GM18951 (cell line): ENCODE measurements around the gene UNC119.

Experiments
- POLR2A ChIP-seq: IDR thresholded peaks from 4 replicates; pipeline ENCODE4 v1.6.1; 2011; ENCODE audit warnings: mild to moderate bottlenecking; ENCODE audit not compliant: insufficient read length, insufficient read depth; ENCODE audit errors: extremely low read depth
- in situ Hi-C: fragments of 300-500 bp; cut with MboI; formaldehyde crosslinking; loops from one replicate; pipeline ENCODE4 v1.12.0; 2022; ENCODE audit warnings: low sequenced_read_pairs, mixed read lengths, inconsistent platforms; ENCODE audit not compliant: unreplicated experiment

Gene UNC119

GRCh38 chr17:28503420-28503819 is 49.0 kb downstream of the UNC119 start:
- in situ Hi-C loops = loop anchor here (5.0 kb wide), 1 partner anchor 34 kb away; no protein-coding TSS in a partner anchor

GRCh38 chr17:28501421-28502284 is 50.8 kb downstream of the UNC119 start:
- no peak for TF ChIP-seq POLR2A
- in situ Hi-C loops = loop anchor here (5.0 kb wide), 1 partner anchor 36 kb away; no protein-coding TSS in a partner anchor

More at GRCh38 chr17:28503420-28503819, 49.0 kb downstream of the UNC119 start:
- TF ChIP-seq POLR2A = no peak

GRCh38 chr17:28500712-28501379 is 51.6 kb downstream of the UNC119 start:
- in situ Hi-C loops = loop anchor here (5.0 kb wide), 1 partner anchor 36 kb away; no protein-coding TSS in a partner anchor
- peak; percentile 44 for TF ChIP-seq POLR2A

GRCh38 chr17:28499684-28500357 is 52.6 kb downstream of the UNC119 start:
- in situ Hi-C loops = loop anchor here (5.0 kb wide), 1 partner anchor 37 kb away; no protein-coding TSS in a partner anchor

GRCh38 chr17:28499364-28499664 is 53.1 kb downstream of the UNC119 start:
- TF ChIP-seq POLR2A = no peak
- in situ Hi-C loops = no loop called here

More at GRCh38 chr17:28499684-28500357, 52.6 kb downstream of the UNC119 start:
- TF ChIP-seq POLR2A = no peak

GRCh38 chr17:28498652-28499363 is 53.6 kb downstream of the UNC119 start:
- no peak for TF ChIP-seq POLR2A
- in situ Hi-C loops = no loop called here

GRCh38 chr17:28497931-28498330 is 54.5 kb downstream of the UNC119 start:
- in situ Hi-C loops = no loop called here
- no peak for TF ChIP-seq POLR2A
